HepG2 (cell line): ENCODE measurements around the gene CBLB. TPM values are rescaled to one million over a fixed set of nuclear protein-coding genes. Genes with fewer than 3 reads are reported as not detected.

Source experiments
- ARID2 ChIP-seq: sonication (generic); formaldehyde crosslinking; IDR thresholded peaks from 2 replicates; pipeline ENCODE4 v1.8.1; 2022; ENCODE audit warnings: mild to moderate bottlenecking, missing genetic modification reagents, borderline replicate concordance
- ZBTB14 ChIP-seq: sonication (generic); formaldehyde crosslinking; IDR thresholded peaks from 2 replicates; pipeline ENCODE4 v1.4.0; 2020; ENCODE audit warnings: missing genetic modification reagents
- ZNF318 ChIP-seq: sonication (generic); formaldehyde crosslinking; IDR thresholded peaks from 2 replicates; pipeline ENCODE4 v1.4.0; 2020; ENCODE audit warnings: mild to moderate bottlenecking, missing genetic modification reagents
- ZNF407 ChIP-seq: sonication (generic); formaldehyde crosslinking; IDR thresholded peaks from one replicate; pipeline ENCODE4 v1.5.1; 2020; ENCODE audit warnings: mild to moderate bottlenecking, missing genetic modification reagents; ENCODE audit errors: not compliant biosample characterization
- ZNF768 ChIP-seq: sonication (generic); formaldehyde crosslinking; IDR thresholded peaks from 2 replicates; pipeline ENCODE4 v1.4.0; 2020; ENCODE audit warnings: missing genetic modification reagents
- ZNF878 ChIP-seq: sonication (generic); formaldehyde crosslinking; IDR thresholded peaks from 2 replicates; pipeline ENCODE4 v1.8.1; 2023; ENCODE audit warnings: mild to moderate bottlenecking, missing genetic modification reagents, moderate library complexity
- polyA plus RNA-seq, 8 experiments: library from polyadenylated mRNA; depleted of rRNA in 3 of 8; stranded (reverse) in 7 of 8; unstranded in 1 of 8; fragments of >200 nt; fragmentation: Illumina TruSeq in 4 of 8; extraction: Trizol in 4 of 8; gene quantifications; 2 replicates each; pipeline versions ENCODE4 v1.2.1 to v1.2.3, GENCODE V29; 2011 to 2016; ENCODE audit warnings: low read depth in 4 of 8, missing spikeins in 1 of 8, mixed read lengths in 1 of 8; ENCODE audit not compliant: insufficient read depth in 1 of 8
- total RNA-seq, 5 experiments: library from RNA; depleted of rRNA; stranded (reverse); fragments of >200 nt; fragmentation: Illumina TruSeq; extraction: Trizol; gene quantifications; 2 replicates each; pipeline ENCODE4 v1.2.3, GENCODE V29; 2016; ENCODE audit warnings: low read depth in 1 of 5

Gene CBLB
- total and polyA plus RNA-seq, 2 of the 13 experiments (the other 11 are each of a cell fraction or from before 2014, with no cell fraction given) = 9.8 to 16.4 TPM

- TF ChIP-seq ZBTB14 (CRISPR knock-in tag) = no peak
- 0 out of 2 replicates have a peak, but pooled peaks have one; percentile 42 for TF ChIP-seq ARID2
- peak; percentile 66; the same call in 1 of the 2 replicates for TF ChIP-seq ZNF768 (CRISPR knock-in tag)
- no peak for TF ChIP-seq ZNF318 (CRISPR knock-in tag)
- TF ChIP-seq ZNF878 (CRISPR knock-in tag) = no peak
- no peak for TF ChIP-seq ZNF407 (CRISPR knock-in tag)
These were observed at the start of gene CBLB (continued) for GRCh38 chr3:105868742-105869530.
